ENCODE measurements around the gene SERPINA3. TPM values are rescaled to one million over a fixed set of nuclear protein-coding genes. Genes with fewer than 3 reads are reported as not detected.

SERPINA3 gene
- total RNA-seq, 2 experiments from 2014 or later: not detected

DNA sequence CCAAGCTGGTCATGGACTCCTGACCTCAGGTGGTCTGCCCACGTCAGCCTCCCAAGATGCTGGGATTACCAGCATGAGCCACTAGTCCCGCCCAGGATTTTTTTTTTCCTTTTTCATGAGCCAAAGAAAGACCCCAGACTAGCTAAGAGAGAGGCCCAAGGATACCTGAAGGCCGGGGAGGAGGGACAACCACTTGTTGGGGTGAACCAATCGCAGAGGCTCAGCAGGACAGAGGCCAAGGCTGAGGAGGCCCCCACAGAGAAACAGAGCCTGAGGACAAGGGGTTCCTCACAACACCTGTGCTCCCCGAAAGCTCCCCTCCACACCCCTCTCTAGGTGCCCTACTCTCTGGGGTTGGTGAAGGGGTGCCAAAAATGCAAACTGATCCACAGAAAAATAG lies 1.0 kb upstream of the SERPINA3 start:
- Mint-ChIP-seq H3K9me3 (peaks cover 5% of the 10 kb centered on the region), H3K4me1 (no peaks in the 10 kb centered on the region), H3K36me3 (no peaks in the 10 kb centered on the region)

DNA sequence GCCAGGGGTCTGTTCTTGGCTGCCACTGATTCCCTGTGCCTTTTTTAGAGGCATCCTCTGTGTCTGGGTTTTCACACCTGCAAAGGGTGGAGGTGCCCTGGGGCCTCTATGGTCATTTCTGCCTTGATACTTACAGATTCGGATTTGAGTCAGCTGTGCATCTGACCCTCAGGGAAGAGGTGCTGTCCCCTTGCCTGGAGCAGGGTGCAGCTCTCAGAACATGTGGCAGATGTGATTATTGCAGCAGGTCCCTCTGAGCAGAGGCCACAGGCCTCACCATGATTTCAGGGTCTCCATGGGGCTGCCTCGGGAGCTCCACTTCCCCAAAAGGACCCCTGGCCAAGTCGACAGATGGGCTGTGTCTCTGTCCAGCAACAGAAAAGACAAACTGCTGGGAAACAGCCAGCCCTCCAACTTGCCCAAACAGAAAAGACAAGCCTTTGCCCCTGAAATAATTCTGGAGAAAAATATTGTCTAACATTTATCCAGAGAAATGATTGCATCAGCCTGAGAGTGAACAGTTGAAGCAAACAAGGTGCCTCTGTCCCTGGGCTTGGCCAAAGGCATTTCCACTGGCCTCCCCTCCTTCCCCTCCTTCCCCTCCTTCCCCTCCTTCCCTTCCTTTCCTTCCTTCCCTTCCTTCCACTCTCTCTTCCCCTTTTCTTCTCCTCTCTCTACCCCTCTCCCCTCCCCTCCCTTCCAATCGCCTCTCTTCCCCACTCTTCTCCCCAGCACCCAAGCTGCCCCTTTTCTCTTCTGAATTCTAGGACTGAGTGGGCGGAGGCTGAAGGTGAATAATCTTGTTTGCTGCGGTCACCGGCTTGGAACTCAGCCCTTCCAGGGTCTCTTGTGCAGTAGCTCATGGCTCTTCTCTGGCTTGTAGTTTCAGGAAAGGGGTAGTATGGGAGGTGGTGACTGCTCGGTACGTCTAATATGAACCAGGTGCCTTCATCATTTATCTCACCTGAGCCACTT lies 676 bp downstream of the SERPINA3 start:
- Mint-ChIP-seq H3K4me3 (no peak overlapping the region), H3K27me3 (no peaks in the 10 kb centered on the region), H3K36me3 (no peaks in the 10 kb centered on the region), H3K9me3 (peaks cover 12% of the 10 kb centered on the region), H3K4me1 (no peaks in the 10 kb centered on the region), H3K27ac (no peak overlapping the region)
- DNase-seq (no peak), ATAC-seq (ENCODE audit: low read depth) (no peak)
- POLR2A ChIA-PET: no interaction called here

More for the DNA sequence above, 1.0 kb upstream of the SERPINA3 start:
- Mint-ChIP-seq H3K27ac (no peak overlapping the region), H3K27me3 (no peaks in the 10 kb centered on the region), H3K4me3 (no peak overlapping the region)
- POLR2A ChIA-PET: no interaction called here
- ATAC-seq (ENCODE audit: low read depth) (no peak), DNase-seq (no peak)

DNA sequence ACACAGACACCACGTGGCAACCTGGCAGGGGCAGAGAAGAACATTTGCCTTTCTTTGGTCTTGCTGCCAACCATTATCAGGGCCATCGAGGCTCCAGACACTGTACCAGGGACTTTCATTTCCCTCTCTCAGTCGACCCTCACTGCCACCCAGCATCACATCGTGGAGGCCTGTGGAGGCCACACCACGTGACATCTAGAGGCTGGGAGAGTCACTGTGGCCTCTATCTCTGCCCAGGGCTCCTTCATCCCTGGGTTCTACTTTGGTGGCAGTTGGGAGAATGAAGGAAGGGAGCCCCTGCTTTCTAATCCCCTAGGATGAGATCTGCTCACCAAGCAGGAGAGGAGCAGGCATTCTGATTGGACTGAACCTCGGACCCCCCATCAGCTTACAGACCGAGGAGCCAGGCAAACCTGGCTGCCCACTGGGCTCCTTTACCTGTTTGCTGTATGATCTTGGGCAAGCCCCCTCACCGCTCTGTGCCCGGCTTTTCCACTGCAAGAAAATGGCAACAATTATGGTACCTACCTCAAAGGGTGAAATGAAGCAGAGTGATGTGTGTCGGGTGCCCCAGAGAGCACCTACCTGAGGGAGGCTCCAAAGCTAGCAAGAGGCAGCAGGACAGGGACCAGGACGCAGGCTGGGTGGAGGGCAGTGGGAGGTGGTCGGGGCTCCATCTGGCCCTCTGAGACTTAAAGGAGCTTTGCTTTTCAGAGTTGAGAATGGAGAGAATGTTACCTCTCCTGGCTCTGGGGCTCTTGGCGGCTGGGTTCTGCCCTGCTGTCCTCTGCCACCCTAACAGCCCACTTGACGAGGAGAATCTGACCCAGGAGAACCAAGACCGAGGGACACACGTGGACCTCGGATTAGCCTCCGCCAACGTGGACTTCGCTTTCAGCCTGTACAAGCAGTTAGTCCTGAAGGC lies 1.8 kb downstream of the SERPINA3 start:
- DNase-seq (no peak), ATAC-seq (ENCODE audit: low read depth) (no peak)
- Mint-ChIP-seq H3K9me3 (peaks cover 17% of the 10 kb centered on the region), H3K4me1 (no peaks in the 10 kb centered on the region), H3K27ac (no peak overlapping the region), H3K36me3 (peaks cover 2% of the 10 kb centered on the region), H3K27me3 (no peaks in the 10 kb centered on the region), H3K4me3 (no peak overlapping the region)
- POLR2A ChIA-PET: no interaction called here

DNA sequence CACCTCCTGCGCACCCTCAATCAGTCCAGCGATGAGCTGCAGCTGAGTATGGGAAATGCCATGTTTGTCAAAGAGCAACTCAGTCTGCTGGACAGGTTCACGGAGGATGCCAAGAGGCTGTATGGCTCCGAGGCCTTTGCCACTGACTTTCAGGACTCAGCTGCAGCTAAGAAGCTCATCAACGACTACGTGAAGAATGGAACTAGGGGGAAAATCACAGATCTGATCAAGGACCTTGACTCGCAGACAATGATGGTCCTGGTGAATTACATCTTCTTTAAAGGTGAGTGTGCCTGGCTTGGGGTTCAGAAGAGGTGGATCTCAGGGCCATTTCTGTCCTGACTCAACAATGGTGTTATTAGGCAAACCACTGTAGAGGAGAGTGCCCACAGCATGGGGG lies 2.6 kb downstream of the SERPINA3 start:
- POLR2A ChIA-PET: no interaction called here
- DNase-seq: no peak
- H3K27ac Mint-ChIP-seq: no peak overlapping the region
- no peak overlapping the region for H3K4me3 Mint-ChIP-seq
- no peaks in the 10 kb centered on the region for H3K4me1 Mint-ChIP-seq
- no peaks in the 10 kb centered on the region for H3K27me3 Mint-ChIP-seq
- H3K36me3 Mint-ChIP-seq: peaks cover 2% of the 10 kb centered on the region
- H3K9me3 Mint-ChIP-seq: peaks cover 14% of the 10 kb centered on the region
- no peak for ATAC-seq (ENCODE audit: low read depth)

DNA sequence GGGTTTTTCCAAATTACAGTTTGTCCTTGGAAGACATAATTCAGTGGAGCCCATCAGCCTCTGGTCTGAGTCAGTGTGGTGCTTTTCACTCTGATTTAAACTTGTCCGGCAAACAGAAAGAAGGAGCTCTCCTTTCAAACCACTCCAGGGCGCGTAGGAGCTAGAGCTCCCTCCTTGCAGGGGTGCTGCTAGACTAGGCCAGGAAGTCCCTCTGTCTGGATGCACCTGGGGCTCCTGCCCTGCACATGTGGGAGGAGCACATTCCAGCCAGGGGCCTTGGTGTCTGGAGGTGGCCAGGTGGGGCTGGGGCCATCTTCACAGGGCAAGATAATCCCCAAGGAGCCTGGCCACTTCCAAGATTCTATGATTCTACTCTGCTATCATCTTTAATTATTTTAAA lies 3.1 kb downstream of the SERPINA3 start:
- peaks cover 14% of the 10 kb centered on the region for H3K9me3 Mint-ChIP-seq
- H3K36me3 Mint-ChIP-seq: peaks cover 2% of the 10 kb centered on the region
- no peaks in the 10 kb centered on the region for H3K27me3 Mint-ChIP-seq
- ATAC-seq (ENCODE audit: low read depth) (no peak), DNase-seq (no peak)
- no peak overlapping the region for H3K4me3 Mint-ChIP-seq
- H3K27ac Mint-ChIP-seq: no peak overlapping the region
- POLR2A ChIA-PET: no interaction called here
- H3K4me1 Mint-ChIP-seq: no peaks in the 10 kb centered on the region

DNA sequence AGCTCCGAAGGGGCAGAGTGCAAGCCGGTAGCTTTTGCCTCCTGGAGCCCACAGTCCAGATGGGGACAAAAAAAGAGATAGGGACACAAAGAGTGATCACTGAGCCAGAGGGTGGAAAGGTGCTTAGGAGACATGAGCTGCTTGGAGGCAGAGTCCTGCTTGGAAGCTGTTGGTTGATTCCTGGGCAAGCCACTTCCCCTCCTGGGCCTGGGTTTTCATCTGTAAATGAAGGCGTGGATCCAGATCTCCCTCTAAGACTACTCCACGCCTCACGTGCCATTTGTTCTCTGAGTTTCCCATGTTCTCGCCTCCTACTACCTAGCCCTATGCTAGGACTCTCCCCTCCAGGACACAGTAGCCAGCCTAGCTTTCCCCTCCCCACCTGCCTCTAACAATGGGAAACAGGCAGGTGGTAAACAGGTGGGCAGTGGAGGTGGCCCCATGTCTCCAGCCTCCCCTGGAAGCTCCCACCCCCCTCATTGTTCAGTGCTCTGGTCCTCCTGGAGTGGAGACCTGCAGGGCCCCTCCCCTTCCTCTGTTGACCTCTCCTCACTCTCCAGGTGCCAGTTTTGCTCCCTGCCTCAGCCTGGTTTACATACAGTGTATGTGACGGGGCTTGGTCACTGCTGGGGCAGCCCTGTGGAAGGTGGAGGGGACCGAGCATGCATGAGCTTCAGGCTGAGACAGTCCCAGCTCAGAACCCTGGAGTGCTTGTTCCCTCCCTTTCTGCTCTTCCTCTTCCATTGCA lies 3.8 kb downstream of the SERPINA3 start:
- Mint-ChIP-seq H3K36me3 (peaks cover 2% of the 10 kb centered on the region), H3K4me3 (no peak overlapping the region), H3K27me3 (no peaks in the 10 kb centered on the region), H3K27ac (no peak overlapping the region), H3K4me1 (no peaks in the 10 kb centered on the region), H3K9me3 (peaks cover 14% of the 10 kb centered on the region)
- POLR2A ChIA-PET: no interaction called here
- ATAC-seq (ENCODE audit: low read depth): no peak
- DNase-seq: no peak

DNA sequence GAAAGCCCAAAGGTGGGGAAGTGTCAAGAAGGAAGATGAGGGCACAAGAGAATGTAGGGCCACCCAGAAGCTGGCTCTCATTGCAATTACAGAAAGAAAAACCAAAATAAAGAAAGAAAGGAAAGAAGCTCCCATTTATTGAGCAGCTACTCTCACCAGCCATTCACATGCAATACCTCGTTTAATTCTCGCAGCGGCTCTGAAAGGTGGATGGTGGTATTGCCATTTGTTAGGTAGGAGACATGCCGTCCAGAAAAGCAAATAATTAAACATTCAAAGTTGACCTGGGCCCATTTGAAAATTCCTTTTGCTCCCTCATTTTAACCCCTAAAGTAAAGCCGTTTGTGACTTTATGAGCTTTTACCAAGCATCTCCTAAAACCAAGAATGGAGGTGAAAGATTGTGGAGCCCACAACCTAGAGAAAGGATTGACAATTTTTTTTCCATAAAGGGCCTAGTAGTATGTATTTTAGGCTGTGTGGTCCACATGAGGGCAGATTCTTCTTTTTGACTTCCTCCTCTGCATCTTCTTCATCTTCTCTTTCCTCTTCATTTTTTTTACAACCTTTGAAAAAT lies 5.3 kb downstream of the SERPINA3 start:
- DNase-seq (no peak), ATAC-seq (ENCODE audit: low read depth) (no peak)
- Mint-ChIP-seq H3K4me1 (no peaks in the 10 kb centered on the region), H3K9me3 (peaks cover 14% of the 10 kb centered on the region), H3K36me3 (peaks cover 2% of the 10 kb centered on the region), H3K27me3 (no peaks in the 10 kb centered on the region), H3K27ac (no peak overlapping the region), H3K4me3 (no peak overlapping the region)
- POLR2A ChIA-PET: interaction anchor here (0.5 kb wide), 1 partner anchor 917 kb away, joined by 3 read pairs; no protein-coding TSS in a partner anchor

DNA sequence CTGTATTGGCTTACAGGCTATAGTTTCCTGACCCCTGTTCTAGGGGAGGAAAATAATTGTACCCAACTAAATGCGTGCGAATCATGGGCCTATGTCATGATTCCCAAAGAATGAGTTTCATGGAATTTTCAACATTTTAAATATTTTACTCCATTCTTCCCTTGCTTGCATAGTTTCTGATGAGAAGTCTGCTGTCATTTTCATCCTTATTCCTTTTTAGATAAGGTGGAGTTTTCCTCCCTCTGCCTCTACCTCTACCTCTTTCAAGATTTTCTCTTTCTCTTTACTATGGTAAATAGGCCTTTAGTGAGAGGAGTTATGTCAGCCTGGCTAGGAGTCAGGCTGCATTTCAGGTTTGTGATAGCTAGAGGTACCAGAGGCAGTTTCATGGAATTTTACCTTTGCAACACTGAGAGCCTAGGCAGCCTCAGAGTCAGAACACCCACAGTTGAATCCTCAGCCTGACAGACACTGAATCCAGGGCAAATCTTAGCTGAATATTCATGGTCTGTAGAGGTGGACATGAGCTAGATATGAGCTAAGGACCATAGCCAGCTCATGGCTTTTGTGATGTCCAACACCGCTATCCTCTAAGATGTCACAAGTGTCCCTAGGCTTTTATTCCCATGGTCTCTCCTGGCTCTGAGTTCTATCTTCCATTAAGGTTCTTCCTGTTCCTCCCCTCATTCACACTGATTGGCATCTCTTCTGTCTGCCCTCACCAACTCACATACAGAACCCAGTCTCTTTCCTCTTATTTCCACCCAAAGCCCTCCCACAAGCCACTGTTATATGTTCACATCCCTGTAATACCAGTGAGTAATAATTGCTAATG lies 6.0 kb downstream of the SERPINA3 start:
- Mint-ChIP-seq H3K4me3 (no peak overlapping the region), H3K4me1 (no peaks in the 10 kb centered on the region), H3K9me3 (peaks cover 14% of the 10 kb centered on the region), H3K27me3 (no peaks in the 10 kb centered on the region), H3K36me3 (peaks cover 2% of the 10 kb centered on the region), H3K27ac (no peak overlapping the region)
- POLR2A ChIA-PET: interaction anchor here (0.5 kb wide), 1 partner anchor 916 kb away, joined by 3 read pairs; no protein-coding TSS in a partner anchor
- ATAC-seq (ENCODE audit: low read depth) (no peak), DNase-seq (no peak)

DNA sequence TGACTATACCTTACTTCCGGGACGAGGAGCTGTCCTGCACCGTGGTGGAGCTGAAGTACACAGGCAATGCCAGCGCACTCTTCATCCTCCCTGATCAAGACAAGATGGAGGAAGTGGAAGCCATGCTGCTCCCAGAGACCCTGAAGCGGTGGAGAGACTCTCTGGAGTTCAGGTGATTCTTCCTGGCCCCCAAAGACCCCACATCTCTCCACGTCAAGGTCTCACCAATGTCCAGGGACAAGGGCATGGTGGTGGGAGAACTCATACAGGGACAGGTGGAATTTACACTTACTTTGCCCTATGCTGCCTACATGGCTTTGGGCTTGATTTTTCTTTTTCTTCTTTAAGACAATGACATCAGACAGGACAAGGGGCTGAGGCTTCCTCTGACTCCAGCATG lies 7.1 kb downstream of the SERPINA3 start:
- H3K36me3 Mint-ChIP-seq: peaks cover 2% of the 10 kb centered on the region
- H3K9me3 Mint-ChIP-seq: peaks cover 14% of the 10 kb centered on the region
- no peaks in the 10 kb centered on the region for H3K27me3 Mint-ChIP-seq
- DNase-seq: no peak
- no peak overlapping the region for H3K4me3 Mint-ChIP-seq
- no peaks in the 10 kb centered on the region for H3K4me1 Mint-ChIP-seq
- ATAC-seq (ENCODE audit: low read depth): no peak
- POLR2A ChIA-PET: no interaction called here
- no peak overlapping the region for H3K27ac Mint-ChIP-seq

DNA sequence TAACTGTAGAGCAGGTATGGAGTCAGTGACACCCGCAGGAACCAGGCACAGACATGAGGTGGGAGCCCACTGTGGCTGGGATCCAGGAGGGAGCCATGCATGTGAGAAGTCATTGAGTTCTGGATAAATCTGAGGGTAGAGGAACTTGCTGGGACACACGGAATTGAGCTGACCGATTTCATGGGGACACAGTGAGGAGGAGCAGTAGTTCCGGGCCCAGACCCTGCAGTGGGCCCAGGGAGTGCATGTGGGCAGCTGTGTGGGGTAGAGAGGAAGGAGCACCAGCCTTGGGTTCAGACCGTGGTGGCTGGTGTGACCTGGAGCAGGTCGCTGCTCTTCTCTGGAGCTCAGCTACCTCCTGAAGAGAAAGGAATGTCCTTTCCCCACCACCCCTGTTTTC lies 8.4 kb downstream of the SERPINA3 start:
- H3K36me3 Mint-ChIP-seq: peaks cover 2% of the 10 kb centered on the region
- H3K27me3 Mint-ChIP-seq: no peaks in the 10 kb centered on the region
- no peak overlapping the region for H3K27ac Mint-ChIP-seq
- no peak overlapping the region for H3K4me3 Mint-ChIP-seq
- no peak for DNase-seq
- POLR2A ChIA-PET: no interaction called here
- no peak for ATAC-seq (ENCODE audit: low read depth)
- H3K4me1 Mint-ChIP-seq: no peaks in the 10 kb centered on the region
- peaks cover 14% of the 10 kb centered on the region for H3K9me3 Mint-ChIP-seq

DNA sequence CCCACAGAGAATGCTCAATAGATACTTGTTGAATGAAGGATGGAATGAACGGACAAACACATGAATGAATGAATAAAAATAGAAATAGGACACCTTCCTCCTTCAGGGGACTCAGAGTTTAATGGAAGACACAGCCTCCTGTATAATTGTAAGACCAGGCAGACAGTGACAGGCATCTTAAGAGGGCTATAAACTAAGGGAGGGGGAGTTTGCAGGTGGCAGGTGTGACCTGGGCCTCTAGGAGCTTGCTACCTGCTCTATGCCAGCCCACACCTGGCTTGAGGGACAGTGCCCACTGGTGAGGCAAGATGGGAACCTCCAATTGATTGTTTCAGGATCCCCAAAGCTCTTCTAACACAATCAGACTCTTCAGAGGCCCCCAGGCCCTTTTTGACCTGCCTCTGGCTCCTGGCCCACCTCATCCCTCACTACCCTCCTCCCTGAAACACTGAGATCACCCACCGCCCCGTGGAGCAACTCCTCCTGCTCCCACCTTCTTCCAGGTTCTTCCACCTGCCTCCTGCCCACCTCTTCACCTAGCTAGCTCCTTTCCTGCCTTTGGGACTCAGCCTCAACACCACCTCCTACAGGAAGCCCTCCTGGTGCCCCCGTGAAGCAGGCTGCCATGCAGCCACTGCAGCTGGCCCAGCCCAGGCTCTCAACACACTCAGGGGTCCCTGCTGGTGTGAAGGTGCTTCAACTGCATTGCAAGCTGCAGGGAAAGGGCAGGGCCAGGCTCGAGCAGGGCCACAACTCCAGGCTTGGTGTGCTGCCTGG lies 9.4 kb downstream of the SERPINA3 start:
- H3K9me3 Mint-ChIP-seq: peaks cover 13% of the 10 kb centered on the region
- H3K4me3 Mint-ChIP-seq: no peak overlapping the region
- ATAC-seq (ENCODE audit: low read depth) (no peak), DNase-seq (no peak)
- H3K27ac Mint-ChIP-seq: no peak overlapping the region
- H3K27me3 Mint-ChIP-seq: no peaks in the 10 kb centered on the region
- POLR2A ChIA-PET: no interaction called here
- H3K36me3 Mint-ChIP-seq: peaks cover 2% of the 10 kb centered on the region
- no peaks in the 10 kb centered on the region for H3K4me1 Mint-ChIP-seq
